Gastroesophageal sphincter (tissue), 3 donors: ENCODE data around the gene AKIRIN1.

Experiments
- POLR2A ChIP-seq, 2 donors: fragments of 450-650 bp; IDR thresholded peaks; one replicate each; pipeline ENCODE4 v1.6.1; 2017; ENCODE audit warnings: antibody characterized with exemption in 2 of 2, mild to moderate bottlenecking in 2 of 2, moderate library complexity in 1 of 2
- POLR2AphosphoS5 ChIP-seq: sonication (generic); formaldehyde crosslinking; IDR thresholded peaks from one replicate; pipeline ENCODE4 v1.6.1; 2017; ENCODE audit warnings: antibody characterized with exemption
- TF ChIP-seq, protein P1 (sequence below), 4 experiments: fragments of 200-600 bp in 2 of 4; fragments of 450-650 bp in 2 of 4; sonication (generic) in 1 of 4; IDR thresholded peaks; one replicate each; pipeline ENCODE4 v1.5.1; 2017 to 2019; ENCODE audit warnings: antibody characterized with exemption in 4 of 4, mild to moderate bottlenecking in 2 of 4, moderate library complexity in 2 of 4

DNA sequence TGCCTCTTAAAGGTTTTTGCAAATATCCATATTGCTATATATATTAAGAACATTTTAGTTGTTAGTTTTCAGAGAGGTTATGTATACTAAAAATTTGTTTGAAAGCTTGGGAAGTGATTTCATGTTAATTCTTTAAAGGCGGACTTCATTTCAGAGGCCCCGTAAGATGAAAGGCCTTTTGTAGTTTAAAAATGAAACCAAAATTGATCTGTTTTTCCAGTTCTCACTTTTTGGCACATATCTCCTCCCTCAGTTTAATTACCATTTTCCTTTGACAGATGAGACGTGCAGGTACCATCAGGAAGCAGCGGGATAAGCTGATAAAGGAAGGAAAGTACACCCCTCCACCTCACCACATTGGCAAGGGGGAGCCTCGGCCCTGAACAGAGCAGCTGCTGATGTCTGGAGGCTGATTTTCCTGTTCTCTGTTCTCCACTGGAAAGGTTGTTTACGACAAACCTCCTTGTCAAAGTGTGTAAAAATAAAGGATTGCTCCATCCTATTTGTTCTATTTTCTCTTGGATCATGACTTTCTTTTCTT, 43.1 kb downstream of the AKIRIN1 start:
- TF ChIP-seq POLR2A (IDR thresholded peaks at IDR 0.05) (no peak), POLR2AphosphoS5 (no peak)
- TF ChIP-seq, protein P1, sequence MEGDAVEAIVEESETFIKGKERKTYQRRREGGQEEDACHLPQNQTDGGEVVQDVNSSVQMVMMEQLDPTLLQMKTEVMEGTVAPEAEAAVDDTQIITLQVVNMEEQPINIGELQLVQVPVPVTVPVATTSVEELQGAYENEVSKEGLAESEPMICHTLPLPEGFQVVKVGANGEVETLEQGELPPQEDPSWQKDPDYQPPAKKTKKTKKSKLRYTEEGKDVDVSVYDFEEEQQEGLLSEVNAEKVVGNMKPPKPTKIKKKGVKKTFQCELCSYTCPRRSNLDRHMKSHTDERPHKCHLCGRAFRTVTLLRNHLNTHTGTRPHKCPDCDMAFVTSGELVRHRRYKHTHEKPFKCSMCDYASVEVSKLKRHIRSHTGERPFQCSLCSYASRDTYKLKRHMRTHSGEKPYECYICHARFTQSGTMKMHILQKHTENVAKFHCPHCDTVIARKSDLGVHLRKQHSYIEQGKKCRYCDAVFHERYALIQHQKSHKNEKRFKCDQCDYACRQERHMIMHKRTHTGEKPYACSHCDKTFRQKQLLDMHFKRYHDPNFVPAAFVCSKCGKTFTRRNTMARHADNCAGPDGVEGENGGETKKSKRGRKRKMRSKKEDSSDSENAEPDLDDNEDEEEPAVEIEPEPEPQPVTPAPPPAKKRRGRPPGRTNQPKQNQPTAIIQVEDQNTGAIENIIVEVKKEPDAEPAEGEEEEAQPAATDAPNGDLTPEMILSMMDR (IDR thresholded peaks at IDR 0.05): no peak
